HG03460 (cell line): ENCODE results near the gene OR10J4.
"Not testable (repeated sequence)": the region's sequence is repeated elsewhere in the genome, so short reads cannot be mapped to it uniquely, and the experiment has no call there.

Experiments used
- ATAC-seq: cut with Tn5 transposase; IDR thresholded peaks from one replicate; pipeline ENCODE4 v1.9.1; 2021; ENCODE audit not compliant: unreplicated experiment

OR10J4 gene

DNA sequence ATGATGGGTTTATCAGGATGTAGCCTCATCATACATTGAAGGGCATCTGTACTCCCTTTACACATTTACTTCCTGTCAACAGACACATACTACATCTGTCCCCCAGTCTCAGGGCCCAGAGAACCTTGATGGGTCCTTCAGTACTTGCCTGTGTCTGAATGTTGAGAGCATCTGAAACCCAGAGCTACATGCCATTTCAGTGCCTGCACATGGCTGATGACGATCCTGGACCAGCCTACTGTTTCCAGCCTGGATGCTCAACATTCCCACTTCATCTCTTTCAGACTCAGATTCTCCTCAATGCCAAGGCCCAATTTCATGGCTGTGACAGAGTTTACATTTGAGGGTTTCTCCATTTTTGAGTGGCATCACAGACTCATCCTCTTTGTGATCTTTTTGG, at the start of gene OR10J4:
OR10J4 (plus strand) TSS at position 301 of the 400 bp plus-strand sequence.
- no peak for ATAC-seq

DNA sequence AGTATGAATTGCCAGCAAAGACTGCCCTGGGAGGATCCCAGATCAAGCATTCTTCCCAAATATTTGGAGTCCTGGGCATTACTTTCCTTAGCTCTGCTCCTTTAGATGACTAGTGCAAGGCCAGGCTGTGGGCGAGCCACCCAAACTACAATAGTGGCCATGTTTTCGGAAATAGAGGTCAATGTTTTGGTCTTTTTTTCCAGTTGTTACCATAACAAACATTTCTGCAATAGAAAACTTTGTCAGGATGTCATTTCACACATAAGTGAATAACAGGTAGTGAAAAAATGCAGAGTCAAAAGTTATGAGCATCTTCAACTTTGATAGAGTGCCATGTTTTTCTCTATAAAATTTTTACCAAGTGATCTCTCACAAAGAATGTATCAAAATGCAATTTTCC, 25.2 kb upstream of the OR10J4 start:
- ATAC-seq = no peak

DNA sequence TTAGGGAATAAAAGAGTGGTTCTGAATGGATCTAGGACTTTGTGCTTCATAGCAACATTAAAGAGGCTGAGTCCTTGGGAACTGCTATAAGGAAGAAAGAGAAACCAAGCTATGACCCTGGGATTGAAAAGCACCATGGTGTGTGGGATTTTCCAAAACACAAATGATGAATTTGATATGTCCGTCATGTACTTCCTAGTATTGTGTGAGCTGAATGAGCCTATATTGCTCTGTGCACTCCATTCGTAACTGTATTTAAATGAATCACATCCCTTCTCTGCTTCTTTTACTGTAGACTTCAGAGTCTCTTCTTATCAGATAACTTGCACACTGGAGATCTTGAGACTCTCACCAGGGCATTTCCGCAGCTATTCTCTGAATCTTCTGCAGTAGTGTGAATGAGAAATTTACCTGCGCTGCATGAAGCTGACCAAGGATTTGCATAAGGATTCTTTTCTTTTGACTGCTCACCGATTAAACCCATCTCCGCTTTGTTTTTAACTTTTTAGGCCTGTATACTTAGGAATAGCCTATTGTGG, 23.1 kb upstream of the OR10J4 start:
- no peak for ATAC-seq

DNA sequence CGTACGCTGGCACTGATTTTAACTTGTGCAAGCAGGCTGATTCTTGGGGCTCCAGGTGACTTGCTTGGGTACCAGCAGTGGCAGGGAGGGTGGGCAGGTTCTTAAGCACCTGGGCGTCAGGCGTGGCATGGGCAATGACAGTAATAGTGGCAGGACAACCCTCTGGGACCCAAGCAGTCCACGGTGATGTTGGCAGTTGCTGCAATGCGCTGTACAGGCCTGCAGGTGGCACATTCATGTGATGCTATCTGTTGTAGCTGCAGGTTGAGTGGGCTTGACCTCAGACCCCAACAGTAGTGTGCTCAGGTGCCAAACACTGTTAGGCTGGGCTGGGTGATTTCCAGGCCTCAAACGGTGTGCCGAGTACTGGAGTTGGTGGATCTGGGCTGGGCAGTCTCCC, 10.2 kb upstream of the OR10J4 start:
- no peak for ATAC-seq

DNA sequence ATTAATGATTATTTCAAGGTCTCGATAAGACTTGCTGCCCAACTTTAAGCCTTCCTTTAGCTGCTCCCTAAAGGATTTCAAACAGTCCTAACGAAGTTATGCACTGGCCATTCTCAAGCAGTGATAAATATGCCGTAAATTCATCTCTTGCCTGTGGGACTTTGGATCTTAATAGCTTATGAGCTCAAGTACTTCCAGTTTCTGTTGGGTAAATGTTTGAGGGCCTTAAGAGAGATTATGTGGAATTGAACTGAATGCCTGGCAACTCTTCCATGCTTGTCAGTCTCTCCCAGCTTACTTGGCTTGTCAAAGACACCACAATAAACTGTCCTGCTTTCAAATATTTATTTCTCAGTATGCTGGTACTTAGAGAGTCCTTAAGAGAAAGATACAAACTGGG, 3.5 kb upstream of the OR10J4 start:
- no peak for ATAC-seq

DNA sequence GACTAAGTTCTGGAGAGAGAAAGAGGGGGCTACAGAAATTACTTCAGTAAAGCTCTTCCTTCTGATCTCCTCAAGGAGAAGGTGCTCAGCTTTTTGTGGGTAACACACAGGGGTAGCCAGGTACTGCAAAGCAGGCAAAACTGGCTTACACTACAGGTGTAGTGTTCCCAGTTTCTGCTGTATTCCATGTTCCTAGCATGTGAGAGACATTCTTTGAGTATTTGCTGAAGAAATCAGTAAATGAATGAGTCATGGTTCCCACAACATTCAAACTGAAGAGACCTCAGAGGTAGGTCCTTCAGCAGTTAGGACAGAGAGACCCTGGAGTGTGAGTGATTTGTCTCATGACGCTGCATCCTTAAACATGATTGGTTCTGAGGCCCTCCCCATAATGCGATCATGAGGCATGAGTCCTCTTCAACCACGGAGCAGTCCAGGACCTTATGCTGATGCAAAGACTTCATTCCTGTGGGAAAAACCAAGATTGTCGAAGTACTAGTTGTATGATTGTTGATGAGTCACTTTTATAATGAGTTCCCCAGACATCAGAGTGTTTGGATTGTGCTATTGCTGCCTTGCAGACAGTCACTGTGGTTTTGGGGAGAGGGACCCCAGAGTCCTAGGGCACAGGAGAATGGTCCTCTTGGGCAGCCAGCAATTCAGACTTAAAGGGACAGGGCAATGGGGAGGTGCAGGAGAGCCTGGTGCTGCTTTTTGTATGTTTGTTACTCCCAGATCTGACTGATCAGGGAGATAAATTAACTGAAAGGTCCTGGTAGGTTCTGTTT, 2.7 kb upstream of the OR10J4 start:
- no peak for ATAC-seq

DNA sequence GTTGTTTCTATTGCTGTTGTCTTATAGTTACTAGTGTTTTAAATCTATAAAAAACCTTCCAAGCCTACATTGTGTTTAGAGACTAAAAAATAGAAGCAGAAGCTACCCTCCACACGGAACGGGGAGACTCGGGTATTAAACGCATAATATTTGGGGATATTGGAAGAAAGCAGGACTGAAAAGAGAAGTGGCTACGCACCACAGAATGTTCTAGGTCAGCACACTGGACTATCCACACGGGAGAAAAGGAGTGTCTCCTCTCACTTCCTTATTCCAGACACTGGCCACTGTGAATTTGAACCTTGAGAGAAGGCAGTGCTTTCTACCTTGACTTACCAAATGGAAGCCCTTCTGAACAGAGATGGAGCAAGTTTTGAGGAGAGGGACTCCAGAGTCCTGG, 1.0 kb upstream of the OR10J4 start:
- ATAC-seq = no peak

DNA sequence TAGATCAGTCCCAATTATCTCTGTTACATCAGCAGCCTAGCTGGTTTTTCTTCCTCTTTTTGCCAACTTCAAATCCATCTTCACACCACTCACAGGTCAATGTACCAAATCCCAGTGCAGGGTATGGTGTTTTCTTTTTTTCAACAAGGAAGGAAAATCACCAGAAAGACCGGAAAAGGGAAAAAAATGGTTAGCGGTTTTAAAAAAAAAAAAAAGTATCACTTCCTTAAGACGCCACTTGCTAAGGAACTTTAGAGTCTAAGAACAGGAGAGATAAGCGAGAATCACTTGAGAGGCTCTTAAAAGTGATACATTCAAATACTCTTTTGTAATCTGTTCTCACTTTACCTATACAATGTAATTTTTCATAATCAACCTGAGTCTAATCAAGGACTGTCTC, 4.5 kb downstream of the OR10J4 start:
- ATAC-seq = no peak

DNA sequence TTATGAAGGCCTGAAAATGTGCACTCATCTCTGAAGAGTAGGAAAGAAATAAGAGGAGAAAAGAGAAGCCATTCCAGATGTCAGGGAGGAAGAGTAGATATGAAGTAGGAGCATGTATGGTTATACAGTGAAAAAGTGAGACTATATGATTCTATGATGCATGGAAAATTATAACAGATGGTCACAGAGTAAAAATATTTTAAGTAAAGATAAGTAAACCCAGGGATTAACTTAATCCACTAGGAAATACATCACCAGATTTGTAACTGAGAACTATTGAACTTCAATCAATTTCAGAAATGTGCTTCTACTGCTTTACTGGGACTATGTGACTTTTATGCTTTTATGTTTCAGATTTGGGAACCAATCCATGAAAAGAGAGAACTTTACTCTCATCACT, 7.4 kb downstream of the OR10J4 start, which contains the start of gene OR10J1:
OR10J1 (plus strand) TSS at position 301 of the 400 bp plus-strand sequence; CDS start at position 371, 70 bp downstream.
- no peak for ATAC-seq

DNA sequence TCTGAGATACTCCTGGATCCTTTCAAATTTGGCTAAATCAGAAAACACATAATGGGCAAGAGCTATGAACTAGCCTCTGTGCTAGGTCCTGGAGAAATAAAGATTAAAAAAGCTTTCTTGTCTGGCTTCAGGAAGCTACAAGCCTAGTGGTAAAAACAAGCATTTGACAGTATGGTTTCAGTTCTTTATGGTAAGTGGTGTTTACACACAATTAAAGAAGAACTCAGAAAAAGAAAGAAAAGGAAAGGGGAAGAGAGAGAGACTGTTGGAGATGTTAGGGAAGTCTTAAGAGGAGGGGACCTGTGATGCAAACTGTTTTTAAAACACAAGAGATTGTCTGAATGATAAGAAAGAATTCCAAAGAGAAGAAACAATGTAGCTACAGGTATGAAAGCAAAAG, 9.4 kb downstream of the OR10J4 start:
- no peak for ATAC-seq

DNA sequence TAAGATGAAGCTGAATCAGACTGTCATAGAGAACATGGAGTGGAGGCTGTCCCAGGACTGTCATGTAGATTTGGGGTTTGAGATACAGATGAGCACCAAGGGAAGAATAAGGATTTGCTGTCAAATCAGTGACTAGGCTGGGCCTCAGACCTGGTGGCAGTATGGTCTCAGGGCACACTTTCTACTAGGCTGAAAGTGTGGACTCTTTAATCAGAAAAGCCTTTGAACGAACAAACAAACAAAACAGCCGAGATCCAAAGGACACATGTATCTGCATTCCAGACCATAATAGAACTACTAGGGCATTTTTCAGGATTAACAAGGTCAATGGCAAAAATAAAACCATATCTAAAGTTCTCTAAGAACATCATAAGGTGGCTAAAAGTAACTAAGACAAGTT, 10.4 kb downstream of the OR10J4 start:
- ATAC-seq = no peak

DNA sequence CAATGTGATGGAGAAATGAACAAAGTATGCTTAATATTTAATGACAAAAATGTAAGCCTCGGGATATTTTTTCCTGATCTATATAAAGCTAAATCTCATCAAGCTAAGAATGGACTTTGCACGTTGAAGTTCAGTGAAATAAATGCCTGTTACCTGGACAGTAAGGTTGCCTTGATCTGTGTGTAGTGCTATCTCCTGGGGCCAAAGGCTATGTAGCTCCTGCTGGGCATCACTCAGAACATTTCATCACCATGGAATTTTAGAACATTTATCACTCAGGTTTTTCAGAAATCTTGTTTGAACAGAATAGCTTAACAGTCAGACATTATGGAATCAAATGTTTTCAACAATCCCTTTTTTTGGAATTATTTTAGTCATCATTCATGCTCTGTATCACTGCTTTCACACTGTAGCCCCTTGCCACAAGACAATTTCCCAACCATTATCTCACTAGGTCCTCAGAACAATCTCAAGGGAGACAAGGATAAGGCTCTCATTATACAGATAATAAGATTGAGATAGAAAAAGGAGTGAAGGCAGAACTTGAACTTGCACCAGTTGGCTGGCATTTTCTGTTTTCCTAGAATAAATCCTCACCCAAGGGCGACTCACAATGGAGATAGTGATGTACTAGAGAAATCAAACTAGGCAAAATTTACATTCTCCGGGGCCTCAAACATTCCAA, 11.2 kb downstream of the OR10J4 start:
- ATAC-seq = no peak

DNA sequence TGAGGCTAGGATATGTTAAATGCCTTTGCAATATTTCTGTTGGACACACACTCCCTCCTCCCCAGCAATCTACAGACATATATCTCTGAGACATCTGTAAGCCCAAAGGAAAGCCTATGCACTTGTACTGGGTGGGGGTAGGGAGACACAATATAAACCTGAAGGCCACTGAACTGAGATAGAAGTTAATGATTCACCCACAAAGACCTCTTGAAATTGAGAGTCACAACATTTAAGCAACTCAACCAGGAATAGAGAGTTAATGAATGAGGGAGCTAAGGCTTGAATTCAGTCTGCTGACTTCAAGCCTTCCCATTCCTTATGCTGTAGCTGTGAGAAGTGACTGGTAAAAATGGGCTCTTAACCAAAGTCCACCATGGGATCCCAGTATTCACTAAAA, 12.5 kb downstream of the OR10J4 start:
- ATAC-seq = no peak

DNA sequence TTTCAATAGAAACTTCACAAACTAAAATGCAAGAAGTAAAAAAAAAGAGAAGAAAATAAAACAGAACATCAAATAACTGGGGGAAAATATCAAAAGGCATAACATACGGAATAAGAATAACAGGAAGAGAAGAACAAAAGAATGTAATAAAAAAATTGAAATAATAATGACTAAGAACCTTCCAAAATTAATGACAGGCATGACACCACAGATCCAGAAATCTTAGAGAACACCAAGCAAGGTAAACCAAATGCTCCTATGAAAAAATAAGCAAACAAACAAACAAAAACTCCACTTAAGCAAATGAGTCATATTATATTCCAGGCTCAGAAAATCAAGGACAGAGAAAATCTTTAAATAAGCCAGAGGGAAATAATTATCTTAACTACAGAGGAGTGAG, 16.2 kb downstream of the OR10J4 start:
- ATAC-seq = no peak

DNA sequence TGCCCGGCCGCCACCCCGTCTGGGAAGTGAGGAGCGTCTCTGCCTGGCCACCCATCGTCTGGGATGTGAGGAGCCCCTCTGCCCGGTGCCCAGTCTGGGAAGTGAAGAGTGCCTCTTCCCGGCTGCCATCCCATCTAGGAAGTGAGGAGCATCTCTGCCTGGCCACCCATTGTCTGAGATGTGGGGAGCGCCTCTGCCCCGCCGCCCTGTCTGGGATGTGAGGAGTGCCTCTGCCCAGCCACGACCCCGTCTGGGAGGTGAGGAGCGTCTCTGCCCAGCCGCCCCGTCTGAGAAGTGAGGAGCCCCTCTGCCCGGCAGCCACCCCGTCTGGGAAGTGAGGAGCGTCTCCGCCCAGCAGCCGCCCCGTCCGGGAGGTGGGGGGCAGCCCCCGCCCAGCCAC, 17.6 kb downstream of the OR10J4 start:
- ATAC-seq = not testable (repeated sequence)

DNA sequence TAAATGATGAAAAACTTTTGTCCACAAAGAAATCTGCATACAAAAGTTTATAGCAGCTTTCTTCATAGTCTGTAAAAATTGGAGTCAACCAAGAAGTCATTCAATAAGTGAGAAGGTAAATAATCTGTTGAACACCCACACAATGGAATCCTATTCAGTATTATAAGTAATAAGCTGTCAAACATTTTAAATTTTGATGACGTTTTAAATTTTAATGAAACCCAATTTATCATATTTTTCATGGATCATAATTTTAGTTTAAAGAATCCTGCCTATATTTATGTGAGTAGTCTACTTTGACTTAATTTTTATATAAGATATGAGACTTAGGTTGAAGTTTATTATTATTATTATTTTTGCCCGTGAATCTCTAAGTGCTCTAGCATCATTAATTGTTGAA, 27.5 kb downstream of the OR10J4 start:
- ATAC-seq = no peak

DNA sequence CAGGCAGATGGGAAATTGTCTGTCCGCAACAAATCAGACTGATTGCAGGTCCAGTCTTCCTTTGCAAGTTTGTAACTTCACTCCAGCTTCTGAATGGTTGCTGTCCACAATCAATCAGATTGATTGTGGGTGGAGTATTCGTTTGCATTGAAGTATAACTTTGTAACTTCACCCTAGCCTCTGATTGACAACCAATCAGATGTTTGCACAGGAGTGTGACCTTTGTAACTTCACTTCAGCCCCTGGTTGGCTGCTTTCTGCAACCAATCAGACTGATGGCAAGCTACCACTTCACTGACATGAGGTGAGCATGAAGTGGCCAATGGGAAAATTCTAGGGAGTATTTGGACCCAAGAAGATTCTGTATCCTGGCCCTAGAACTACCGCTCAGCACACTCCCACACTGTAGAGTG, 33.2 kb downstream of the OR10J4 start:
- no peak for ATAC-seq

DNA sequence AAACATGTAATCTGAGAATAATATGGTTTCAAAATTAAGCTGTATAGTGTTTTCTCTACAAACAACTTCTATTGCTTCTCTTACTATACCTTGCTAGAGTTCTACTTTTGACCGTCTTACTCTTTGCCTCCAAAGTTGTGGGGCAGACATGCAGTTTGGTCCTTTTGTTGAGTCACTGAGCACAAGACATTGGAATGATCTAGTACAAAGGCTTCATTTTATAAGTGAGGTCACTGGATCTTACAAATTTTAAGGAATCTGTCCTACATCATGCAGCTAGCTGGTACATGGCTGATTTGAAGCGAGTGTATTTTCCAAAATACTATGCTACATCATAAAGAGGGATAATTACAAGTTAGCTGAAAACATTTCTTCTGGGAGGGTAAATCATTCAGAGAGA, 36.3 kb downstream of the OR10J4 start:
- ATAC-seq = no peak

DNA sequence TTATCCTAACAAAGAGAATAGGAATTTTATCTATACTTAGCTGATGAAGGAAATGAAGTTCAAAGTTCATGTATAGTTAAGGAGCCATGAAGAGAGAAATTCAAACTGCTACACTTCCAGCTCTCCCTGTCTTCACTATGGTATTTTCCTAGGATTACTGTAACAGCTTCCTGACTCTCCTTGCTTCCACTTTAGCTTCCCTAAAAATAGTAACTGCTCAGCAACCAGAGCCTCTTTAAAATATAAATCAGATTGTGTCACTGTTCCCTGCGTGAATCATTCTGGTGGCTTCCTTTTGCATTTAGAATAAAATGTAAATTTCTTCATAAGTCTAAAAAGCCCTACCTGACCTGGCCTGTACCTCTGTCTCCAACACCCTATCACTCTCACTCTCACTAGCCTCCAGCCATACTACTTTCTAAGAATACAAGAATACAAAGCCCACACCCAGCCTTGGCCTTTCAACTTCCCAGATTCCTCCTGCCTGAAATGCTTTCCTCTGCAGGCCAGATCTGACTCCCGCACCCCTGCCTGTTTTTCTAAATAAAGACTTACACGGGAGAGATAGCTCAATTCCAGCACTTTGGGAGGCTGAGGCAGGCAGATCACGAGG, 38.0 kb downstream of the OR10J4 start:
- ATAC-seq = no peak

DNA sequence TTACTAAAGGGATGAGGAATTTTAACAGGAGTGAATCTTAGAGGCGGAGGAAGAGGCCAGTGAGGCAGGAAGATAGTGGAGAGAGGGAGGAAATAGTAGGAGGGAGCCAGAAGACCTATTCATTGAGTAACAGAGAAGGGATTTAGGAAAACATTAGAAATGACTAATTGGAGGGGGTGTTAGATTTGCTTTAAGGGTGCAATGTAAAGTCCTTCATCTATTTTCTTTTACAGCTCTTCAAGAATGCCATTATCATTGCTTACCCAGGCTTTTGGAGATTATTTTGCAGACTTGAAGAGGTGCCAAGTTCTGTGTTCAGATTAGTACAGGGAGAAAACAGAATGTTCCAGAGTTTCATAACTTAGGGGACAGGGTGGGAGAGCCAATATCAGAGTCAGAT, 41.3 kb downstream of the OR10J4 start:
- ATAC-seq = no peak

DNA sequence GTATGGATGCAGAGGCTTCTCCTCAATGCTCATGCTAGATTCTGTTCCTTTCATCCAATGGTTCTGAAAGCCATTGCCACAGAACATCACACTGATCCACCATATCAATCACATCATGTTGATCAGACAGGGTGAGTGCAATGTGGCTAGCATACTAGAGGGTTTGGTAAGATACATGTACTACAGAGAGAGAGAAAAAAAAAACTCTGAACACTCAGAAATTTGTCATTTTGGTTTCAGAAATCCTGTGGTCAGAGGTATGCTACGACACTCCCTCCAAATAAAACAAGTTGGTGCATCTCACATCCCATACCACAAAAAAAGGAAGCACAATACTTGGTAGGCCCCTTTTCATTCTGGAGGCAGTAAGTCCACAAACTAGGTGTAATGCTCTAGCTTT, 42.9 kb downstream of the OR10J4 start:
- no peak for ATAC-seq
